Gastroesophageal sphincter (tissue), 3 donors: ENCODE data around the gene BTBD1.

Experiments
- CTCF ChIP-seq, 4 experiments: fragments of 200-600 bp in 2 of 4; fragments of 450-650 bp in 2 of 4; sonication (generic) in 1 of 4; IDR thresholded peaks; one replicate each; pipeline ENCODE4 v1.5.1; 2017 to 2019; ENCODE audit warnings: antibody characterized with exemption in 4 of 4, mild to moderate bottlenecking in 2 of 4, moderate library complexity in 2 of 4
- POLR2A ChIP-seq, 2 donors: fragments of 450-650 bp; IDR thresholded peaks; one replicate each; pipeline ENCODE4 v1.6.1; 2017; ENCODE audit warnings: antibody characterized with exemption in 2 of 2, mild to moderate bottlenecking in 2 of 2, moderate library complexity in 1 of 2

- TF ChIP-seq CTCF (IDR thresholded peaks at IDR 0.05) (no peak), POLR2A (IDR thresholded peaks at IDR 0.05) (no peak)
These were observed 25.4 kb upstream of the BTBD1 start for GRCh38 chr15:83092309-83092976.
